Uterus (tissue), 2 donors: ENCODE measurements around the gene DUSP28.

Source experiments
- POLR2A ChIP-seq, 2 donors: fragments of 450-650 bp; IDR thresholded peaks; one replicate each; pipeline ENCODE4 v1.6.1; 2016; ENCODE audit warnings: antibody characterized with exemption in 2 of 2, mild to moderate bottlenecking in 1 of 2, moderate library complexity in 1 of 2
- TF ChIP-seq, protein P1 (sequence below), 4 experiments: fragments of 200-600 bp in 2 of 4; fragments of 450-650 bp in 2 of 4; sonication (generic) in 2 of 4; IDR thresholded peaks; one replicate each; pipeline ENCODE4 v1.5.1; 2016 to 2019; ENCODE audit warnings: antibody characterized with exemption in 4 of 4, mild to moderate bottlenecking in 2 of 4, moderate library complexity in 1 of 4

DNA sequence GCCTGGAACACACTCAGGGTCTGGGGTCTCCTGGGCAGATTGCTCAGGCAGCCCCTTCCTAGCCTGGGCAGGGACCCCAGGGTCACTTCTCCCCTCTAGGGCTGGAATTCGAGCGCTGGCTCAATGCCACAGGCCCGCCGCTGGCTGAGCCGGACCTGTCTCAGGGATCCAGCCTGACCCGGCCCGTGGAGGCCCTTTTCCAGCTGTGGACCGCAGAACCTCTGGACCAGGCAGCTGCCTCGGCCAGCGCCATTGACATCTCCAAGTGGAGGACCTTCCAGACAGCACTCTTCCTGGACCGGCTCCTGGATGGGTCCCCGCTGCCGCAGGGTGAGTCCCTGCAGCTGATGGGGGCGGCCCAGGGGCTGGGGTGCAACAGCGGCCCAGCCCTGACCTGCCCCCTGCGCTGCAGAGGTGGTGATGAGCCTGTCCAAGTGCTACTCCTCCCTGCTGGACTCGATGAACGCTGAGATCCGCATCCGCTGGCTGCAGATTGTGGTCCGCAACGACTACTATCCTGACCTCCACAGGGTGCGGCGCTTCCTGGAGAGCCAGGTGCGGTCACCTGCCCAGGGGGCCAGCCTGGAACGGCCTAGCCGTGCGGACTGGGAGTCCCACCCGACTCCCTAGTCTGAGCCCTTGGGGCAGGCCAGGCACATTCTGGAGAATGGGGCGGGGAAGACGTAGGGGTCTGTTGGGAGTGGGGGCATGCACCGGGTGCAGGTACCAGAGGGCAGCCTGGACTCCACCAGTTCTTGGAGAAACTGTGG, 16.5 kb downstream of the DUSP28 start:
- no peak for TF ChIP-seq POLR2A (IDR thresholded peaks at IDR 0.05)
- TF ChIP-seq, protein P1, sequence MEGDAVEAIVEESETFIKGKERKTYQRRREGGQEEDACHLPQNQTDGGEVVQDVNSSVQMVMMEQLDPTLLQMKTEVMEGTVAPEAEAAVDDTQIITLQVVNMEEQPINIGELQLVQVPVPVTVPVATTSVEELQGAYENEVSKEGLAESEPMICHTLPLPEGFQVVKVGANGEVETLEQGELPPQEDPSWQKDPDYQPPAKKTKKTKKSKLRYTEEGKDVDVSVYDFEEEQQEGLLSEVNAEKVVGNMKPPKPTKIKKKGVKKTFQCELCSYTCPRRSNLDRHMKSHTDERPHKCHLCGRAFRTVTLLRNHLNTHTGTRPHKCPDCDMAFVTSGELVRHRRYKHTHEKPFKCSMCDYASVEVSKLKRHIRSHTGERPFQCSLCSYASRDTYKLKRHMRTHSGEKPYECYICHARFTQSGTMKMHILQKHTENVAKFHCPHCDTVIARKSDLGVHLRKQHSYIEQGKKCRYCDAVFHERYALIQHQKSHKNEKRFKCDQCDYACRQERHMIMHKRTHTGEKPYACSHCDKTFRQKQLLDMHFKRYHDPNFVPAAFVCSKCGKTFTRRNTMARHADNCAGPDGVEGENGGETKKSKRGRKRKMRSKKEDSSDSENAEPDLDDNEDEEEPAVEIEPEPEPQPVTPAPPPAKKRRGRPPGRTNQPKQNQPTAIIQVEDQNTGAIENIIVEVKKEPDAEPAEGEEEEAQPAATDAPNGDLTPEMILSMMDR (IDR thresholded peaks at IDR 0.05): no peak
